CD4-positive, alpha-beta T cell treated with Interleukin-17A for 4 hours (primary cell): ENCODE data around the gene TAT.
"Not testable (repeated sequence)": the region's sequence is repeated elsewhere in the genome, so short reads cannot be mapped to it uniquely, and the experiment has no call there.

Experiments
- DNase-seq: peaks from one replicate; pipeline ENCODE4 v3.0.0-alpha.2; 2020; ENCODE audit warnings: mixed read lengths

The TAT gene

GRCh38 chr16:71584543-71585317 is 7.8 kb upstream of the TAT start:
- no peak for DNase-seq

DNA sequence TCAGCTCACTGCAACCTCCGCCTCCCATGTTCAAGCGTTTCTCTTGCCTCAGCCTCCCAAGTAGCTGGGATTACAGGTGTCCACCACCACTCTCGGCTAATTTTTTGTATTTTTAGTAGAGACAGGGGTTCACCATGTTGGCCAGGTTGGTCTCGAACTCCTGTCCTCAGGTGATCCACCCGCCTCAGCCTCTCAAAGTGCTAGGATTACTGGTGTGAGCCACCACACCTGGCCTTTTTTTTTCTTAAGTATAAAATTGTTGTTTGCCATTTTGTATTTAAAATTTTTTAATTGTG is 5.6 kb upstream of the TAT start:
- DNase-seq = not testable (repeated sequence)

- DNase-seq = no peak
Observed at GRCh38 chr16:71574702-71575101, 2.2 kb downstream of the TAT start.

GRCh38 chr16:71573387-71574094 is 3.4 kb downstream of the TAT start:
- DNase-seq = no peak

- DNase-seq = no peak
Observed at GRCh38 chr16:71572497-71573116, 4.3 kb downstream of the TAT start.

- DNase-seq = no peak
Observed at GRCh38 chr16:71570144-71570543, 6.7 kb downstream of the TAT start.

GRCh38 chr16:71569621-71570020 is 7.3 kb downstream of the TAT start:
- no peak for DNase-seq

DNA sequence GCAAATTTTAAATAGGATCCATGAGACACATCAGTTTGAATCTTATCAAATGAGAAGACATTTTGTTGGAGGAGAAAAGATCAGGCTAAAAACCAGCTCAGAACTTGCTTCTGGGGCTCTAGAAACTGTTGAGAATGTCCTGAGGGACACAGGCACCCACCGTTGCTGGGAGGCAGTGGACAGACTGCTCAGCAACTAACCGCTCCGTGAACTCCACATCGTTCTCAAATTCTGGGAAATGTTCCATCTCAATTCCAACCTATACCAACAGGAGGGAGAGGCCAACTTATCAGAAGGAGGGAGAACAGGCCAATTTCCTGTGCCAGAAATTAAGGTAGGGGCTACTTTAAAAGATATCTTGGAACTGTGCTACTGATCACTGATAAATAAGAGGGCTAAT is 8.3 kb downstream of the TAT start:
- DNase-seq = no peak

- DNase-seq = no peak
Observed at GRCh38 chr16:71567931-71568330, 9.0 kb downstream of the TAT start.

GRCh38 chr16:71565812-71566700 is 10.8 kb downstream of the TAT start:
- DNase-seq = no peak

DNA sequence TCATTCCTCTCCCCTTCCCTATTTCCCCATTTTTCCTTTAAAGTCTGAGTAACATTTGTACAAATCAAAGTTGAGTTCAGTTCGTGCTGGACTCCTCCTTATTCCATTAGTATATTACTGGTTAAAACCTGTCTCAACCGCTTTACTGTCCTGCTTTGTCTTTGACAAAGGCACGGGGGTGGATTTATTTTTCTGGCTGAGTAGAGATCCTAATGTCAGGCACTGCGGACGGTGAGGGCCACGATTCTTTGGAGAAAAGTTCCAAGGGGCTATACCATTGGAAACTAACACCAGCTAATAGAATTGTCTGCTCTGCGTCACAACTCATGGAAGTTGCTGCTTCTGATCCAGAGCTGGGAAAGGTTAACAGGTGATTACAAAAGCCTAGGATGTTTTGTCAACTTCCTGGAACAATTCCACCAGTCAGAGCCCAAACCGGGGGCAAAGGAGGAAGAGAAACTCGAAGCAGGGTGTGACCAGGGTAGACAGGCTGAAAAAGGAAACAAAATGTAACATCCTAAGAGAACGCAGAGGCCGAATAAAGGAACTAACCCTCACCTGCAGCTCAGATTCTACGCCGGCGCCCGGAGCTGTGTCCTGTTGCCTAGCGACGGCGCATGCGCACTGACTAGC is 12.4 kb downstream of the TAT start:
- no peak for DNase-seq

DNA sequence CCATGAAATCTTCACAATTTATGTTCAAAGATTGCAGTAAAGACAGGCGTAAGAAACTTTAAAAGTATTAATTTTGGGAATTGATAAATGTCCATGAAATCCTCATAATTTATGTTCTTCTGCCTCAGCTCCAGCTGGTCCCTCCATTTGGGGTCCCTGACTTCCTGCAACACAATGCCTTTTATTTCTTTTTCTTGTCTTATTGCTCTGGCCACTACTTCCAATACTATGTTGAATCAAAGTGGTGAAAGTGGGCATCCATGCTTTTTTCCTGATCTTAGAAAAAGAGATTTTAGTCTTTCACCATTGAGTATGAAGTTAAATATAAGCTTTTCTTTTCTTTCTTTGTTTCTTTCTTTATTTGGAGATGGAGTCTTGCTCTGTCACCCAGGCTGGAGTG is 14.3 kb downstream of the TAT start:
- DNase-seq = no peak

DNA sequence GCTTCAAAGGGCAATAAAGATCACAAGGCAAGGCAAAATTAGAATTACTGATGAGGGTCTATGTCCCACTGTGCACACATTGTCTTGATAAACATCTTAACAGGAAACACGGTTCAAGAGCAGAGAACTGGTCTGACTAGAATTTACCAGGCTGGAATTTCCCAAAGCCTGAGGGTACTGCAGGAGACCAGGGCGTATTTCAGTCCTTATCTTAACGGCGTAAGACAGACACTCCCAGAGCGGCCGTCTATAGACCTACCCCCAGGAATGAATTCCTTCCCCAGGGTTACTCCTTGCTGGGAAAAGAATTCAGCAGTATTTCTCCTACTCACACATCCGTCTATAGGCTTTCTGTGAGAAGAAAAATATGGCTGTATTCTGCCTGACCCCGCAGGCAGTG is 15.0 kb downstream of the TAT start:
- not testable (repeated sequence) for DNase-seq

GRCh38 chr16:71559855-71560254 is 17.0 kb downstream of the TAT start:
- DNase-seq = no peak

DNA sequence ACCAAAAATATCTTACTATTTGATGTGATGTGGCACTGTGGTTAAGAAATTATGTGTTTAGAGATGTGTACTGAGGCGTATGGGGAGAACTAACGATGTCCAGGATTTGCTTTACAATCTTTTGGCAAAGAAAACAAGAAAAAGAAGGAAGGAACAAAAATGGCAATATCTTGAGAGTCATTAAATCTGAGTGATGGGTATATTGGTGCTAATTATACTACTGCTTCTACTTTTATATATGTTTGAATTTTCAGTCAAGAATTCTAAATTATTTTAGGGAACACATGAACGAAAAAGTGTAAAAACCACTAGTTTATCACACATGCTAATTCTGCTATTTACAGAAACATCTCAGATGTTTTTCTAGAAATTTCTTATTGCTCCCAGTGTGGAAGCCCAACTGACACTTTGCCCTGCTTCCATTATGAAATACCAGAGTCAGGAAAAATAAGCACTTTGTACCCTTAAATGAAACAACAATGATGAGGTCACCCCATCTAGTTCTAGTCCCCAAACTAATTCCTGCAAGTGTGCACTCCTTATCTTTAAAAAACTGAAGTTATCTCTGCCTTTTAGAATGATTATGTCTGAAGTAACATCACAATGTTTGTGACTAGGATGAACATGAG is 18.8 kb downstream of the TAT start:
- no peak for DNase-seq

DNA sequence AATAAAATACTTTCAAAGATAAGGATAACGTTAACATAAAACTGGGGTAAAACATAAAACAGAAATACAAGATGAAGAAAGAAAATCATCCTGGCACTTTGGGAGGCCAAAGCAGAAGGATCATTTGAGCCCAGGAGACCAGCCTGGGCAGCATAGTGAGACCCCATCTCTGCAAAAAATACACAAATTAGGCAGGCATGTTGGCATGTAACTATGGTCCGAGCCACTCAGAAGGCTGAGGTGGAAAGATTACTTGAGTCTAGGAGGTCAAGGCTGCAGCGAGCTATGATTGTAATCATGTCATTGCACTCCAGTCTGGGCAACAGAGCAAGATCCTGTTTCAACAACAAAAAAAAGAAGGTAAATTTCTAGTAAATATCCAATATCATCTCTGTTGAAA is 19.6 kb downstream of the TAT start:
- no peak for DNase-seq

- DNase-seq = no peak
Observed at GRCh38 chr16:71555230-71555891, 21.5 kb downstream of the TAT start.

- no peak for DNase-seq
Observed at GRCh38 chr16:71552698-71553503, 24.0 kb downstream of the TAT start.

DNA sequence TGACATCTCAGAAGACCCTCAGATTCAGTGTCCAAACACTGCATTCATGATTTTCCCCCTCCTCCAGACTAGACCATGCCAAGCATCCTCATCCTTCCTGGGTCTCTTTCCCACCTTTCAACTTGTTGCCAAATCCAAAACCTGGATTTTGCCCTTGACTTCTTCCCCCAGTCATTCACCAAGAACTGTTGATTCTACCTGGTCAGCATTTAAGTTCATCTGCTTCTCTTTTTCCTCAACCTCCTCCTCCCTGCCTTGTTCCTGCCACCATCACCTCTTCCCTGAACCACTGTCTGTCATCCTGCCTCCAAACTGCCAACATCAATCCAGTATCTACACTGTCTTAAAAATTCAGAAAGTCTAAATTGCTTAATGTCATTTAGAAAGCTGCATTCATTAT is 29.7 kb downstream of the TAT start:
- DNase-seq = no peak

GRCh38 chr16:71542377-71542776 is 34.5 kb downstream of the TAT start:
- DNase-seq = peak; percentile 67

DNA sequence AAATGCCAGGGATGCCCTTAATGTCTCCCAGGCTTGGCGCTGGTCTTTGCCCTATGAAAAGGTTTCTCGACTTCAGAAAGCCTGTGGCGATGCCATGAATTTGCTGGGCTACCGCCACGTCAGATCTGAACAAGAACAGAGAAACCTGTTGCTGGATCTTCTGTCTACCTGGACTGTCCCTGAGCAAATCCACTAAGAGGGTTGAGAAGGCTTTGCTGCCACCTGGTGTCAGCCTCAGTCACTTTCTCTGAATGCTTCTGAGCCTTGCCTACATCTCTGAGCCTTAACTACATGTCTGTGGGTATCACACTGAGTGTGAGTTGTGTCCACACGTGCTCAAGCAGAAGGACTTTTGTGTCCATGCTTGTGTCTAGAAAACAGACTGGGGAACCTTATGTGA is 39.2 kb downstream of the TAT start:
- peak; percentile 29 for DNase-seq
